GM21390 (cell line): Measurements from ENCODE around the gene RASGRP2.

ENCODE experiments used
- ATAC-seq: cut with Tn5 transposase; IDR thresholded peaks from one replicate; pipeline ENCODE4 v1.9.1; 2021; ENCODE audit not compliant: unreplicated experiment

Gene RASGRP2

DNA sequence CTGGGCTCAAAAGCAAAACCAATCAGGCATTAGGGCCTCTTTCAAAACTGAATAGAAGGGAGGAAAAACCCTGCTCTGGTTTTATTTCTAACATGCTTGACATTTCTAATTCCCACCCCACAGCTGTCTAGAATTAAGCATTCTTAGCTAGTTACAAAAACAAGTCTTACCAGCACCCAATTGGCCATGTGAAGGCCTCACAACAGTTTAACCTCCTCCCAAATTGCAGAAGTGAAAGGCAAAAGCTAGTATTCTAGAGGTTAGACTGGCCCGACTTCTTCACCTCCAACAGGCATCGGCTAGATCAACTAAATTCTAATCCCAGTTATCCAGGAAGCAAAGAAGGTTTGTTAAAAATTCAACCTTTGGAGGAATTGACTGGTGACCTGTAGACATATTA, 27.9 kb upstream of the RASGRP2 start:
- ATAC-seq = no peak

DNA sequence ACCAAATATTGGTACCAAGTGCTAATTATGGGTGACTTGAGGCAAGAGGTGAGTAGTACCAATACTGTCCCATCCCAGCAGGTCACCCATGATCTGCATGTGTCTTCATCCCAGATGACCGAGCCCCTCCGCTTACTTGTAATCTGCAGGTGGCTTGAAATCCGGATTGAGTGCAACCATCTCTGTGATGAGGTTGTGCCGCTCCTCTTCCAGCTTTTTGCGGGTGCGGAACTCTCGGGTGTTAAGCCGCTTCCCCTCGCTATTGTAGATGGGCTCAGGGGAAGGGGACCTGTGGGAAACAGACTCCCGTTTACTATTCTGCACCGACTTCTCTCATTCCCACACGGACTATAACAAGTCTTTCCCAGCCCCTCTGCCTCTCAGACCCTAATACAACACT, 26.2 kb upstream of the RASGRP2 start:
- no peak for ATAC-seq

DNA sequence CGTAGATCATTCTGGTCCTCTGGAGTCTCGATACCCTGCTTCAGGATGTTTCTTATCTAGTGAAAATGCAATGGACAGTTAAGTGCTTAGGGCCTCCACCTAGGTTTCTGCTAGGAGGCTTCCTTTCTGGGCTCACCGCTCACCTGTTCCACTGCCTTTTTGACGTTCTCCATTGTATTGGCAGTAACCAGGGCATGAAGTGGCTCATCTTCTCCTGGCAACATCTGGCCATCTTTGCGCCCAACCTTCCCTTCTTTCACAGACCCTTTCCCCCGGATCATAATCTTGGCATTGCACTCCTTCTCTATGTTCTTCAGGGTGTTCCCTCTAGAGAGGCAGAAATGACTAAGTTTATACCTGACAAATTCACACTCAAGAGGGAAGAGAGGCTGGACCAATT, 25.3 kb upstream of the RASGRP2 start:
- no peak for ATAC-seq

DNA sequence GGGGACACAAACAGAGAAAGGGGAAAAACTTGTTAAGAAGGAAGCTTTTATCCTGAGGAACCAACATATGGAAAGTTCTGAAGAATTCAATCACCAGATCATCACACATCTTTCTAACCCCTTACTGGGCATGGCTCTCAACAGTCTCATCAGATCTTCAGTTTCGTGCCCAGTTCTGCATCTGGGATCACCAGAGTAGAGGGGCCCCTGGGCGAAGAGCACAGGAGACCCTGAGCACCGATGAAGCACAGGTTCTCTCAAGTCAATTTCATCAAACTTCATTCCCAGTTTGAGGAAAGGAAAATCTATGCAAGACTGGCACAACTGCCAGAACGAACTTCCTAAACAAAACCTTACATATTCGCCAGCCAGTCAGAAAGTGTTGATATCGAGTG, 24.4 kb upstream of the RASGRP2 start:
- ATAC-seq = no peak

DNA sequence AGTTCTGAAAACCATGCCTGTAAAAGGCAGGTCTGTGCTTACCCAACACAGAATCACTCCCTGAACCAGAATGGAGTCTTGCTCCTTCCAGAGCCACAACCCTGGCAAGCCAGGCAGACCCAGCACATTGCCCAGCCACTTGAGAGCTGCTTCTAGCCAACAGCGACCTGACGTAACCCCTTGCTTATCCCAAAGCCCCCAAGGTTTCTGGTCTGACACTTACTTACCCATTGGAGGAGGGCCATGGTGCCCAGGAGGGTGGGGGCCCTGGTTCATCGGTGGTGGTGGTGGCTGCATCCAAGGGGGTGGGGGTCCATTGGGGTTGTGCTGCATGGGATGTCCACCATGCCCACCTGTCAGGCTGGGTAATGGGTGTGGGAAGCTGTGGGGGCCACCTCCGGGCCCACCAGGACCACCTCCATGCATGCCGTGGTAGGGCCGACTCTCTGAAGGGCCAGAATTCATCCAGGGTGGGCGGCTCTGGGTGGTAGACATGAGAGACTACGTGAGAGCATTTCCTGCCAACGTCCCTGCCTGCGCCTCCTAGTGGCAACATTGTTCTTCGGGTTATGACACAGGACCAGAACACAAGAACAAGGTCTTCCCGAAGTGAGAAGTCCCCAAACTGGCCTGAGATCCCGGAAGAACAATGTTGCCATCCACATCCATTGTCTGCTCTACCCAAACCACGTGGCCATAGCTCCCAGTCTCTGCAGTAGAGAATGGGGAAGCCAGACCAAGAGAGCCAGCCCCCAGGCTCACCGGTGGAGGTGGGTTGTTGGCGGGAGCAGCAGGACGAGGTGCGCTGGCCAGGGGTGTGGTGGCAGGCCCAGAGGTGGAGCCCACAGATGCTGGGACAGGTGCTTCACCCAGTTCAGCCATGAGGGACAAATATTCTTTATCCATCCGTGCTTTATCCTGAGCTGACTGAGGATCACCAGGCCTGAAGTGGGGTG, 23.7 kb upstream of the RASGRP2 start:
- no peak for ATAC-seq

DNA sequence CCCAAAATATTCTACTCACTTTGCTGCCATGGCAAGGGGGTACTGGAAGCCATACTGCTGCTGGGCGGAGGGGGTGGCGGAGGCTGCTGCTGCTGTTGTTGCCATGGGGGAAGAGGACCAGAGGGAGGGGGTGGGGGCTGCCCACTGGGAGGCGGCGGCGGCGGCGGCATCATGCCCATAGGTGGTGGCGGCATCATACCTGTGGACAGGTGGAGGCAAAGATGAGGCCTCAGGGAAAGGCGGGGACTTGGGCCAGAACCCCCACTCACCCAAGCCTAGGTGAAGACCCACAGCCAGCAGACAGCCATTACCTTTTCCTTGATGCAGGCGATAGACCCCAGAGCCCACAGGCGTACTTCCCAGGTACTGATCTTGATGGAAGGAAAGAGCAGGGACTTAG, 22.9 kb upstream of the RASGRP2 start:
- ATAC-seq = no peak

DNA sequence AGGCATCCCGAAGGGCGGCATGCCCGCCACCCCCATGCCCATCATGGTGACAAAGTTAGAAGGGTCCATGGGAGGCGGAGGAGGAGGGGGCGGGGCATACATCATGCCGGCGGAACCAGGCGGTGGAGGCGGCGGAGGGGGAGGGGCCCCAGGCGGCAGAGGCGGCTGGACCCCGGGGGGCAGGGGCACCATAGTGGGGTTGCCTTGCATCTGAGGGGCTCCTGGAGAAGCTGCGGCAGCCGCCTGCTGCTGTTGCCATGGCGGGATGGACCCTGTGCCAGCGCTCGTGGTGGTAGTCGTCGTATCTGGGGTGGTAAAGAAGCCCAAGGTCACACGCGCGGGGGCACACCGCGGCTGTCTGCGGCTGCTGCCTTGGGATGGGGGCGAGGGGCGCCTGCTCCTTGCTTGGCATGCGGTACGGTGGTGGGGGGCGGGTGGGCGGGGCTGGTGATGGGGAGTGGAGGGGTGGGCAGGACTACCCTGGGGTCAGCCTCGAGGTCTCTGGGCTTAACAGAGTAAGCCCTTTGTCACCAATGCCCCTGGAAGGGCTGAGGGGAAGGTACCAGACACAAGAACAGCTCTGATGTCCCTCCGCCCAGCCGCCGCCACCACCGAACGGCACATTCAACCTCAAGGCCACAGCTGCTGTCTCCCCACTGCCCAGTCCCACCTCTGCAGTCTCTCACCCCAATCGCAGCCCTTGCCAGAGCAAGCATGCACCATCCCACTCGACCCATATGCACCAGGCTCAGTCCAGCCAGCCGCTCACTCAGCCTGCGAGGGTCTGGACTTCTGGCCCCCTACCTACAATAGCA, 22.1 kb upstream of the RASGRP2 start:
- ATAC-seq = no peak

DNA sequence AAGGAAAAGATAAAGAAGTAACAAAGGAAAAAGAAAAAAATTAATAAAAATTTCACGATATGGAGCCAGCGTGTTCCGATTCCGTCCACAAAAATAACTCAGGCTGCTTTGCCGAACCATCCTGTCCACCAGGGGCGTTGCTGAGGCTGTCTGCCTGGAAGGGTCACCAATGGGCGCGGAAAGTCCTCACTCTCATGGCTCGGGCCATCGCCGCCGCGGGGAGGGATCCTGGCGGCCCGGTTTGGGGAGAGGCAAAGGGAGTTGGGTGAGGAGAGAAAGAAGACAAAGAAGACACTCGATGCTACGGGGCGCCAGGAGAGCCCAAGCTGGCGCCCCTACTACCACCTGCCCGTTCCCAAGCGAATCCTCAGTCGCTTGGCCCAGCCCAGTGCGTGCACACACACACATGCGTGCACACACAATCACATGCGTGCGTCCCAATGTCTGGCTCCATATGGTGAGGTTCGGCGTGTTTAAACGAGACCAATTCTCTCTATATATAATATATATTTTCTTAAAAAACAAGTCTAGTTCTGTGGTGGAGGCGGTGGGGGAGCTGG, 21.4 kb upstream of the RASGRP2 start:
- ATAC-seq = no peak

DNA sequence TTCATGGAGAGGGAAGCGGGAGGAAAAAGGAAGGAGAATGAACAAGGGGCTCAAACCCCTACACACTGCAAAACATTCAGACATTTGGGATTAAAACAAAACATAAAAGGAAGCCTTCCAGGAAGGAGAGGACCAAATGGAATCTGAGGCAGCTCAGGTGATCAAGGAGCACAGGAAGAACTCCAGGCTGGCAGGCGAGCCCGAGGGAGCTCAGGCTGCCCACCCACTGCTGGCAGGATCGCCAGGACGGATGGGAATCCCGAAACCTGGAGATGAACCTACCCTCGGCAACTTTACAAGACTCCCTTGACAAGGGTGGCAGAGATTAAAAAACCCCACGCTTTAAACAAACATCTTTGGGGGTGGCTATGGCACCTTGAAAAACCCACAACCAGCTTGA, 20.8 kb upstream of the RASGRP2 start:
- ATAC-seq = no peak

DNA sequence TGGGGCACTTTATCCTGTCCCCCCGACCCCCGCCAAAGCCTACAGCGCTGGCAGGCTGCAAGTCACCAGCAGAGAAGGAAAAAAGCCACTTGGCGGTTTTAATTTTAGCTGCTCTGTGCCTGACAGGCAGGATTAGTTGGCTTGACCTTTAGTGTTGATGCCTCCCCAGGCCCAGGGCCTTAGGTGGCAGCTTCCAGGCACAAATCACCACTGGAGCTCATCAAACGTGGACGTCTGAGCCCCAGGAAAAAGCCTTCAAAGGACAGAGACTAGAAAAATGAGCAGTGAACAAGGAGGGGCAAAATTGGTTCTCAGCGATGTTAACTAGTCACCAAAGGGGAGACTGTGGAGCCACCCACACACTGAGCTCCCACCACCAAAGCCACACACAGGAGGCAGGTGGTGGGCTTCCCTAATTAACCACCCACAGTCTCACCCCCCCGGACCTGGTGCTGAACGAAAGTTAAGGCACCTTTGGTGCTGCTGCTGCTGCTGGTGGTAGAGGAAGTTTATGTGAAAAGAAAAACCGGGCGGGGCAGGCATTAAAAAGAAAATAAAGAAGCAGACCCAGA, 20.2 kb upstream of the RASGRP2 start:
- no peak for ATAC-seq

DNA sequence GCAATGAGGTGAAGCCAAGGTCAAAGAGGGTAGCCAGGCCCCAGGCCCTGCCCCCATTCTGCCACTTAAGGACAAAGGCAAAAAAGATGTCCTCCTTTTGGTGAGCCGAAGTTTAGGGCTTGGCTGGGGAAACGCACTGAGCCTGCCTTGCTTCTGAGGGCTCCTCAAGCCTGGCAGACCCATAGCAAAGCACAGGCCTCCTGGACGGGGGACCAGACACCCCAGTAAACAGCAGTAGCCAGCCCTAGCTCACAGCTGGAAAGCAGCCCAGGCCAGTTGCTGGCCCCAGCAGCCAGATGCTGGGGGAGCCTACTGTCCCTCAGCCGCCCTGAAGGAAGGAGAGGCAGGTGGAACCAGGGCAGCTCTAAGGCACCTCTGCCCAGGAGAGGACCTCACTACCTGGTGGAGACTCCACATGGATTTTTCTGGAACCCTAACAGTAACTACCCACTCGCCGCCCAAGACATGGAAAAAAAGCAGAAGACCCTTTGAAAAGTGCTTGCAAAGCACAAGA, 19.6 kb upstream of the RASGRP2 start:
- ATAC-seq = no peak

DNA sequence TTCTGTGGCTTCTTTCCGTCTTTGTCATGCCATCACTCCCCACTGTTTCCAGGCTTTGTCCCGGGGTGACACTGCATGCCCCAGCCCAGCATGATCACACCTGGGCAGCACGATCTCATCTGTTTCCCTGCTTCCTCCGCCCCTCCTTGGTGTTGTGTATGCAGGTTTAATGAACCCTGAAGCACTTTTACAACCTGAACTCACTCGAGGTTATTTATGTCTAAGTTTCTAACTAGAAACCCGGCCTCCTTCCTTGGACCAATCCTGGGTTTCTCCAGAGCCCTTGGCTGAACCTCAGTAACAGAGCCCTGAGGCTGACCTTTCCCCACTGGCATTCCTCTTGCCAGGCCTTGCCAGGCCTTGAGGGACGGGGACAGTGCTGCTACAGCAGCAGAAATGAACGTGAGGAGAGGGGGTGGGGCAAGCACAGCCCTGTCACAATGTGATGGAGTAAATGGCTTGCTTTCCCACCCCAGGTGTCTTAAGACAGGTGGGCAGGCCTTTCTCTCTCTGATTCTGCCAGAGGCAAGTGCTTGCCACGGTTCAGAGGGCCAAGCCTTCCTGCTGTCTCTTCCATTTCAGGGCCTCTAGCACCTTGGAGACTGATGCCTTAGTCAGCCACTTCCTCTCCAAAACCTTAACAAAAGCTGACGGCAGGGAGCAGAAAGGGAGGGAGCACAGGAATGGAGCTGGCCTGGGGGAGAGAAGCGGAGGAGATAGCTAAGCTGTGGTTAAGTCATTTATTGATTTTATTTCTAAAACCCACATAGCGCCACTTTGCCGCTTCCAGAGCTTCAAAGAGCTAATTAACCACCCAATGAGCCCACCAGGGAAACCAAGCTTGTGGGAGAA, 19.0 kb upstream of the RASGRP2 start:
- ATAC-seq = no peak

DNA sequence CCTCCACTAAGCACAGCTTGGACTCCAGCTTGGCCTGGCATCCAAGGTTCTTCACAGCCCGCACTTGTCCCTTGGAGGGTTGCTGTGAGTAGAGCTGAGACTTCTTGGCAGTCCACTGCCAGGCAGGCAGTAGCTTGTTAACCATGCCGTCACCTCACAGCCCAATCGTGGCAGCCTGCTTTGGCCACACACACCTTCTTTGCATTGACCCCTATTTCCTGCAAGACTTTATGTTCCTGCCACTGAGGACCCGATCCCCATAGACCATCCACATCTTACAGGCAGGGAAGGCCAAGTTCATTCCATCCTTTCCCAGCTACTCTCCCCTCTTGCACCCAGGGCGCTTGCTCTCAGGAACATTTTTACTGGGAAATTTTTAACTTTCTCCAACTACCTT, 18.3 kb upstream of the RASGRP2 start:
- ATAC-seq = no peak

DNA sequence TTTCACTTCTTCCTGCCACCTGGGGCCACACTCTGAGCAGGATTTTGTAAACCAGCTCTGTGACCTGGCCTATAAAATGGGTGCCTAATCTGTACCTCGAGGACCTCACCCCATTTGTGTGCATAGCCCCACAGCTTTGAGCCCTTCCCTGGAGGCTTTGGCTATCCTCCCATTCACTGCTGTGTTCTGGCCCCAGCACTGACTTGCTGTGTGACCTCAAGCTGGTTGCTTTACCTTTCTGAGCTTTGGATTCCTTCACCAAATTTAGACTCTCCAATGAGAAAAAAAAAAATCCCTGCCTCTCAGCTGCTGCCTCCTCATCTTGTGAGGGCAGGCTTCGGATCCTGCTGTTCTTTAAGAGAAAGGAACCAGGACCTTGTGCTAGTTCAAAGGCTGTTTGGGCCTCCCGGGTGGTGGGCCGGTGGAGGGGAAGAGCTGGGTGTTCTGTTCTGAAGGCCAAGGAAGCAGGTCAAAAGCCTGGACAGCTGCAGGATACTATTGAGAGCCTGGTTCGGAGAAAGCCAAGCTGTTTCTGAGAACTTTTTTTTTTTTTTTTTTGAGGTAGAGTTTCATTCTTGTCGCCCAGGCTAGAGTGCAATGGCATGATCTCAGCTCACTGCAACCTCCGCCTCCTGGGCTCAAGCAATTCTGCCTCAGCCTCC, 16.9 kb upstream of the RASGRP2 start:
- ATAC-seq = no peak

DNA sequence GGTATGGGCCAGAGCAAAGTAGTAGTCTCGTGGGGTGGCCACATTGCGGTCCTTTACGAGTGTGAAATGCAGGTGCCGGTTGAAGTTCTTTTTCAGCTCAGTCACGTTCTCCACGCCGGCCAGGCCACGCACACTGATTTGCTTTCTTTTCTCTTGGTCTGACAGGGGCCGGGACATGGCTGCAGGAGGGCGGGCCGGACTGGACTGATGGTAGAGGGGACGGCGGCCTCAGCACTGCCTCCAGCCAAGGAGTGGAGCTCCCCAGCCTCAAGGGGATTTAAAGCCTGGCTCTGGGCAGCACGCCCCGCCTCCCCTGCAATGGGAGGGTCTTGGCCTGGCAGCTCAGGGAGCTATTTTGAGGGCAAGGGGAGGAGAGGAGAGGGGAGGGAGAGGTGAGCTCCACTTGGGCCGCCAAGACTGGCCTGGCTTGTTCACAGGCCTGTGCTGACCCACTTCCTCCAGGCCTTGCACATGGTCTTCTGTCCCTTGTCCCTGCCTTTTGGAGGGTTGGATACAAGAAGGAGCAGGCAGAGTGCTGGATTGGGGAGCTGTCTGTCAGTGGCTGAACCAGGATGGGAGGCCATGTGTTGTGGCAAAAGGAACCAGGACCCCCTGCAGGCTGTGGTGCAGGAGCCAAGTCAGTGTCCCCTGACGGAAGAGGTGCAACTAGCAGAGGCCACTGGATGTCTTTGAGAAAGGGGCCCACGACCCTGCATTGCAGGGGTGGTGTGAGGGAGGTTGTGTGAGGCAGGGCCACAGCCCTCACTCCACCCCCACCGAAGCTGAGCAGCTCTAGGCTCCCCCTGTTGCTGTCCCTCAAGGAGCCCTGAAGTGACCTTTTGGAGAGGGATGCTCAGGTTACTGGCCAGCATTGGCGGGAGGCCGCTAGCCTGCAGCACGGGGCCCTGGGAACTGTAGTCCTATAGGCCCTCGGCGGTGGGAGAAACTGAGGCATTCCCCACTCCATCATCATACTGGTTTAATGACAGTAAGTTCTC, 16.1 kb upstream of the RASGRP2 start, which contains the start of gene PYGM:
Gene PYGM, minus strand, starts transcription at position 253 of the 998 bp plus-strand sequence. Its CDS starts 76 bp downstream, at position 177.
- ATAC-seq = no peak

DNA sequence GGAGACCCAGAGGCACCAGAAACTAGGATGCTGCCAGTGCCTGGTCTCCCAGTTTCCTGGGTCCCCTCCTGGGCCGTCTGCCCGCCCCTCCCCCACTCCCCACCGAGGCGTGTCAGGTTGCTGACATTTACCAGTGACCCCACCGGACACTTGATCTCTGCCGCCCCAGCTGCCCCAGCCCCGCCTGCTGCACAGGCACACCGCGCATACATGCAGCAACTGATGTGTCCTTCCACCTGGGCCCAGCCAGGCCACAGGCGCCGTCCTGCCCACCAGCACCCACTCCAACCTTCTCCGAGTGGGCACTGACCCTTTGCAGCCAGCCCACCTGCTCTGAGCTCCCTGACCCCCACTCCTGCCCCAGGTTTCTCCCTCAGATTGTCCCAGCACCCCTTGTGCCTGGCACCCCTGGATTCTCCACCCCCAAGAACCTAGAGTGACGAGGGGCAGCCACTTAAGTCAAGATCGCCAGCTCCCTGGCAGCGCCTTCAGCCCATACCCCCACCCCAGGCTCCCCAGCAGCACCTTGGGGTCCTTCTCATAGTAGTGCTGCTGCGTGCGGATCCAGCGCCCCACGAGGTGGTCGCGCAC, 15.3 kb upstream of the RASGRP2 start:
- ATAC-seq = no peak

DNA sequence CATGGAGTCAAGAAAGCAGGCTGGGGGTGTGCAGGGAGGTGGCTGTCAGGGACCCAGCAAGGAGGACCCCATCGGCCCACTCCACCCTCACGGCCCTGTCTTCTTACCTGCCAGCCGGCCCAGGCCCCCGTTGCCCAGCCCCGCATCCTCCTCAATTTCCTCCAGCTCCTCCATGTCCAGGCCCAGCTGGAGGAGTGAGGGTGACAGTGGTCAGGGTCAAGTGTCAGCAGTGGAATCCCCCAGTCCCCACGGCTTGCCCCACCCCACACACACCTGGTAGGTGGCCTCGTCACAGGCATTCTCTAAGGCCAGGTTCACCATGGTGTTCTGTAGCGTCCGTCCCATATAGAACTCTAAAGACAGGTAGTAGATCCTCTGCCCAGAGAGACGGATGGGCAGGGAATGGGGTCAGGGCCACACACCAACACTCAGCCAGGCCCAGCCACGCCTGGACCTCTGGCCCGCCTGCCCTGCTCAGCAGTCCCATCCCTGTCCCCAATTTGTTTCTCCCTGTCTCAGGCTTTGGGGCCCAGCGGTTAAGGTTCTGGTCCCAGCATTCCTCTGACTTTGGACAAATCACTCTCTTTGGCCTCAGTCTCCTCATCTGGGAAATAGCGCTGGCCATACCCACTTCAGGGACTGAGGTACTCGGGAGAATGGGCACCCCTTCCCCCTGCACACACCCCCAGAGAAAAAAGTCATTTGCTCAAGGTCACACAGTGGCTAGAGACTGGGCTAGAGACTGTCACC, 14.6 kb upstream of the RASGRP2 start:
- ATAC-seq = no peak
